HAP-1 (cell line): ENCODE results near the gene MGAT4A.
"Not testable (repeated sequence)": the region's sequence is repeated elsewhere in the genome, so short reads cannot be mapped to it uniquely, and the experiment has no call there.

Experiments
- DNase-seq, 2 experiments: peaks; one replicate each; pipeline ENCODE4 v3.0.0-alpha.2; 2016 to 2020; ENCODE audit warnings: low spot score in 2 of 2
- H3K27me3 ChIP-seq: fragments of 250-450 bp; sonication (Bioruptor Pico); 2 replicates; pipeline ENCODE4 v1.5.1; 2020; ENCODE audit warnings: low read depth, mild to moderate bottlenecking, moderate library complexity
- H3K36me3 ChIP-seq: fragments of 250-450 bp; sonication (Bioruptor Pico); replicated peaks from 2 replicates; pipeline ENCODE4 v1.5.1; 2020; ENCODE audit warnings: mild to moderate bottlenecking
- H3K4me1 ChIP-seq: fragments of 250-450 bp; sonication (Bioruptor Pico); 2 replicates; pipeline ENCODE4 v1.5.1; 2020; ENCODE audit warnings: mild to moderate bottlenecking
- H3K4me3 ChIP-seq: fragments of 250-450 bp; sonication (Bioruptor Pico); 2 replicates; pipeline ENCODE4 v1.5.1; 2020; ENCODE audit warnings: mild to moderate bottlenecking, moderate library complexity
- H3K9me3 ChIP-seq: fragments of 250-450 bp; sonication (Bioruptor Pico); 2 replicates; pipeline ENCODE4 v1.5.1; 2020; ENCODE audit warnings: mild to moderate bottlenecking, moderate library complexity
- in situ Hi-C: fragments of 300-500 bp; cut with MboI; formaldehyde crosslinking; loops from 3 replicates; pipeline ENCODE4 v1.14.3; 2020; ENCODE audit warnings: low sequenced_read_pairs, inconsistent platforms, mixed read lengths

The MGAT4A gene

DNA sequence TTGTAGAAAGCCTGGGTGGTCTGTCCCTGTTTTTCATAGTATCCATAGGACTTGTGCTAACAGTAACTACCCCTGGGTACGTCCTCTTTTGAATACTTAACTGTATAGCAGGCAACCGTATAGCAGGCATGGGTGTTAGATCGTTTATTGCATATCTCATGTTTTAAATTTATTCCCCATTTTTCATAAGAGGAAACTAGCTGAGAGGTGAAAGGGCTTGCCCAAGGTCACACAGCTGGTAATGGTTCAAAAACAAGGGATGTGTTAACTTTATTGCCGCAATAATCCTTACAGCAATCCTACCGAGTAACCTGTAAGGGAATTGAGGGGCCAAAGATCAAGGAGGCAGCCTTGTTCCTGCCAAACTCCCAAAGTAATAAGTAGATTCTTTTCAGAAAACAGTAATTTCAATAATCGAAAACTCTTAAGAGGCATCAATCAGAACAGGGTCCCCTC is 990 bp upstream of the MGAT4A start:
- no peaks in the 10 kb centered on the region for H3K27me3 ChIP-seq
- no peaks in the 10 kb centered on the region for H3K9me3 ChIP-seq
- no peaks in the 10 kb centered on the region for H3K4me1 ChIP-seq
- in situ Hi-C loops = no loop called here
- no peaks in the 10 kb centered on the region for H3K36me3 ChIP-seq
- H3K4me3 ChIP-seq = peak overlapping the region; percentile 36
- DNase-seq = no peak

GRCh38 chr2:98730707-98731040 is 258 bp downstream of the MGAT4A start:
- H3K9me3 ChIP-seq = no peaks in the 10 kb centered on the region

DNA sequence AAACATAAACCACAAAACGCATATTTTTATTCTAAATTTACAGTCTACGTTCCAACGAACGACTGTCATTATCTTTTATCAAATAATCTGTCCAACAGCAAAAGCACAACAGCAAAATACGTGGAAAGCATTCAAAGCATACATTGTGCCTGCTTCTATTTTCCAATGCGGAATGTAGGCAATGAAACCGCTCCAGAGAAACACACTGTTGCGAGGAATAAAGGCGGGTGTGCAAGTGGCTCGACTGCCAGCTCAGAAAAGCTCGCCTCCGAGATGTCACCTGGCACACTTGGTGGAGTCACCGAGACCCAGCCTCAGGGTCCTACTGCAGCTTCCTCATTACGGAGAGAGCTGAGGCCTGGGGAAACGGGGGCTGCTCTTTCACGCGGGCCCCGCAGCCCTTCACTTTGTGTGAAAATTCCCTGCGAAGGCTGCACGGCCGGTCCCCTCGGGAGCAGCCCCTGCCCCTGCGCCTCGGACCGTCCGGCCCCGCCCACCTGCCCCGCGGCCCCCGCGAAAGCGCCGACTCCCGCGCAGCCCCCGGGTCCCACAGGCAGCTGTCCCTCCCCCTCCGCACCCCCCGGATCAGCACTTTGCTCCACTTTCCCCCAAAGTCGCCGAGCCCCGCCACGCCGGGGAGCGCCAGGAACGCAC is 752 bp downstream of the MGAT4A start:
- Histone ChIP-seq H3K4me1 (peaks cover 7% of the 10 kb centered on the region), H3K4me3 (peak overlapping the region; percentile 49), H3K27me3 (no peaks in the 10 kb centered on the region), H3K9me3 (no peaks in the 10 kb centered on the region), H3K36me3 (no peaks in the 10 kb centered on the region)
- DNase-seq = peak; percentile 39 to 60
- in situ Hi-C loops = no loop called here

More at GRCh38 chr2:98730707-98731040, 258 bp downstream of the MGAT4A start:
- peaks cover 5% of the 10 kb centered on the region for H3K4me1 ChIP-seq
- H3K36me3 ChIP-seq = no peaks in the 10 kb centered on the region
- in situ Hi-C loops = no loop called here
- DNase-seq = peak; percentile 19 to 75
- H3K4me3 ChIP-seq = peak overlapping the region; percentile 49
- no peaks in the 10 kb centered on the region for H3K27me3 ChIP-seq

- no peak for DNase-seq
- Histone ChIP-seq H3K27me3 (no peaks in the 10 kb centered on the region), H3K4me1 (peaks cover 7% of the 10 kb centered on the region), H3K9me3 (no peaks in the 10 kb centered on the region), H3K4me3 (peak overlapping the region; percentile 49), H3K36me3 (no peaks in the 10 kb centered on the region)
- in situ Hi-C loops = no loop called here
These were observed 1.3 kb downstream of the MGAT4A start for GRCh38 chr2:98729652-98730051.

DNA sequence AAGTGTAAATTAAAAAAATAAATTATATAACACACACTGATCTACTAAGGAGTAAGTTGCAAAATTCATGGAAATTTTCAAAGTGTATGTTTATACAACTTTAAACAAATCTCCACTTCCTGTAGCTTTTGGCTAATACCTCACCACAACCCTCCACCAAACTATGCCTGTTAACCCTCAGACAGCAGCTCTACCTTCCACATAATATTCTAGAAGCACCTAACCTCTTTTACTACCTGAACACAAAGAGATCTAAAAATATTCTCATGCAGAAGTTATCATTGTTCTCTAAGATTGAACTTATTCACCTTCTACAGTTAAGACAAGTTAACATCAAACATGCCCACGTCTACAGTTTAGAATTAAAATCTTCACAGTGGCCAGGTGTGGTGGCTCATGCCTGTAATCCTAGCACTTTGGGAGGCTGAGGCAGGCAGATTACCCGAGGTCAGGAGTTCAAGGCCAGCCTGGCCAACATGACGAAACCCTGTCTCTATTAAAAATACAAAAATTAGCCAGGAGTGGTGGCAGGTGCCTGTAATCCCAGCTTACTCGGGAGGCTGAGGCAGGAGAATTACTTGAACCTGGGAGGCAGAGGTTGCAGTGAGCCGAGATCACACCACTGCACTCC is 2.7 kb downstream of the MGAT4A start:
- H3K9me3 ChIP-seq, DNase-seq, H3K36me3 ChIP-seq, H3K4me1 ChIP-seq, H3K27me3 ChIP-seq, H3K4me3 ChIP-seq, in situ Hi-C loops: not testable (repeated sequence)

GRCh38 chr2:98727369-98728087 is 3.4 kb downstream of the MGAT4A start:
- Histone ChIP-seq H3K27me3 (no peaks in the 10 kb centered on the region), H3K4me3 (no peak overlapping the region), H3K4me1 (peaks cover 7% of the 10 kb centered on the region), H3K9me3 (no peaks in the 10 kb centered on the region), H3K36me3 (no peaks in the 10 kb centered on the region)
- no peak for DNase-seq
- in situ Hi-C loops = no loop called here

- in situ Hi-C loops = no loop called here
- Histone ChIP-seq H3K9me3 (no peaks in the 10 kb centered on the region), H3K36me3 (no peaks in the 10 kb centered on the region), H3K4me1 (peaks cover 7% of the 10 kb centered on the region), H3K27me3 (no peaks in the 10 kb centered on the region), H3K4me3 (no peak overlapping the region)
- DNase-seq = no peak
These were observed 4.1 kb downstream of the MGAT4A start for GRCh38 chr2:98726735-98727368.

- H3K9me3 ChIP-seq = no peaks in the 10 kb centered on the region
- in situ Hi-C loops = no loop called here
These were observed 4.7 kb downstream of the MGAT4A start for GRCh38 chr2:98726205-98726604.

GRCh38 chr2:98720286-98720685 is 10.6 kb downstream of the MGAT4A start:
- H3K27me3 ChIP-seq = no peaks in the 10 kb centered on the region
- no peaks in the 10 kb centered on the region; the same call in 1 of the 2 replicates for H3K4me1 ChIP-seq
- in situ Hi-C loops = no loop called here
- no peak overlapping the region for H3K4me3 ChIP-seq
- H3K36me3 ChIP-seq = no peaks in the 10 kb centered on the region
- DNase-seq = no peak
- H3K9me3 ChIP-seq = 0 out of 2 replicates have a peak, but pooled peaks cover 2% of the 10 kb centered on the region

More at GRCh38 chr2:98726205-98726604, 4.7 kb downstream of the MGAT4A start:
- no peak for DNase-seq
- H3K4me3 ChIP-seq = no peak overlapping the region
- no peaks in the 10 kb centered on the region for H3K27me3 ChIP-seq
- no peaks in the 10 kb centered on the region for H3K36me3 ChIP-seq
- H3K4me1 ChIP-seq = peaks cover 7% of the 10 kb centered on the region

DNA sequence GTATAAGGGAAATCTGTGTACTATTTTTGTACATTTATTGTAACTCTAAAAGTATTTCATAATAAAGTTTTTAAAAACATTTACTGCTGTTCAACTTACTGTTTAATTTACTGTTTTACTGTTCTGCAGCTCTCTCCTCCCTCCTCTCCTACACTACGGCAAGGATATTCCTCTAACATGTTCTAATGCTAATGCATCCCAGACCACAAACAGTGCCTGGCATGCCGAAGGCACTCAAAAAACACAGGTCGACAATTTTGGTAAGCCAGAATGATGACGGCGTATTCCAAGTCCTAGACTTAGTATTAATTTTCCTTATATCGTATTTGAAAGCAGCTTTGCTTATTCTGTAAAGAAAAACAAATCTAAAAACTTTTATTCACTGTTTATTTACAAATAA is 13.3 kb downstream of the MGAT4A start:
- no peak for DNase-seq
- Histone ChIP-seq H3K4me1 (no peaks in the 10 kb centered on the region), H3K36me3 (no peaks in the 10 kb centered on the region), H3K9me3 (0 out of 2 replicates have a peak, but pooled peaks cover 2% of the 10 kb centered on the region), H3K4me3 (no peak overlapping the region), H3K27me3 (no peaks in the 10 kb centered on the region)
- in situ Hi-C loops = no loop called here

DNA sequence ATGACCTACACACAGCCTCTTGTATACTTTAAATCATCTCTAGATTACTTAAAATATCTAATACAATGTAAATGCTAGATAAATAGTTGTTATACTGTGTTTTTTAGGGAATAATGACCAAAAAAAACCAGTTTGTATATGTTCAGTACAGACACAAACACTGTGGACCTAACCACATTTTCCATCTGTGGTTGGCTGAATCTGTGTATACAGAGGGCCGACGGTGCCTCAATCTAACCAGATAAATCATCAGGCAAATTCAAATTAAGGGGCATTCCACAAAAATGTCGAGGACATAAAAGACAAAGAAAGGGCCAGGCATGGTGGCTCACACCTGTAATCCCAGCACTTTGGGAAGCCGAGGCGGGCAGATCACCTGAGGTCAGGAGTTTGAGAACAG is 14.1 kb downstream of the MGAT4A start:
- Histone ChIP-seq H3K9me3 (0 out of 2 replicates have a peak, but pooled peaks cover 2% of the 10 kb centered on the region), H3K4me1 (no peaks in the 10 kb centered on the region), H3K4me3 (no peak overlapping the region), H3K36me3 (no peaks in the 10 kb centered on the region), H3K27me3 (no peaks in the 10 kb centered on the region)
- DNase-seq = no peak
- in situ Hi-C loops = no loop called here

GRCh38 chr2:98715812-98716451 is 15.0 kb downstream of the MGAT4A start:
- in situ Hi-C loops = no loop called here
- DNase-seq = no peak
- H3K9me3 ChIP-seq = 0 out of 2 replicates have a peak, but pooled peaks cover 2% of the 10 kb centered on the region
- H3K36me3 ChIP-seq = no peaks in the 10 kb centered on the region
- no peaks in the 10 kb centered on the region for H3K27me3 ChIP-seq
- H3K4me1 ChIP-seq = no peaks in the 10 kb centered on the region
- H3K4me3 ChIP-seq = no peak overlapping the region

DNA sequence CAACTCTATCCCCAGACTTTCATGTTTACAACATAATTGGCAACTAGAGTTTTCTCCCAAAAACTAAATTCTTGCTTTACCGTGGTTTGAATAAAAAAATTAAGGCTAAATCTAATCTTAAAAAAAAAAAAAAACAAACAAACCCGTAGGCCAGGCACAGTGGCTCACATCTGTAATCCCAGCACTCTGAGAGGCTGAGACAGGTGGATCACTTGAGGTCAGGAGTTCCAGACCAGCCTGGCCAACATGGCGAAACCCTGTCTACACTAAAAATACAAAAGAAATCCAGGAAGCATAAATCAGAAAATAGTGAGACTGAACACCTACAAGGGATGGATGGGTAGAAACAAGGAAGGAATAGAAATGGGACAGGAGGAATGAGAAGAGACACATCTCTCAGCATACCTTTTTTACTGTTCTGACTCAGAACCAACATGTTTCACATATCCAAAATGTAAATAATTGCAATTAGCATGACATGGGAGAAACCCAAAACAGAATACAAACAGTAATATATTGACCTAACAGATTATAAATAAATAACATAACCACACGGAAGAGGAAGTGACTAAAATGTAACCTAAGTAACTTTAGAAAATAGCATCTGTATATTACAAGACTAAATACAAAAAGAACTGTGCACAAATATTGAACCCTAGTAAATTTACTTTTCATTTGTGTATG is 17.5 kb downstream of the MGAT4A start:
- in situ Hi-C loops = no loop called here
- DNase-seq = no peak
- Histone ChIP-seq H3K36me3 (no peaks in the 10 kb centered on the region), H3K4me3 (no peak overlapping the region), H3K4me1 (no peaks in the 10 kb centered on the region), H3K27me3 (no peaks in the 10 kb centered on the region), H3K9me3 (no peaks in the 10 kb centered on the region)
